Spleen (tissue), 11 donors: ENCODE data around the gene SCGB1A1. TPM values are rescaled to one million over a fixed set of nuclear protein-coding genes. Genes with fewer than 3 reads are reported as not detected.

ENCODE experiments used
- DNase-seq: peaks from one replicate; pipeline ENCODE4 v3.0.0-alpha.2; 2020
- H3K27ac ChIP-seq, 8 donors: fragments of 200-600 bp; sonication (generic) in 7 of 8; 1 replicate in 4 of 8; 2 replicates in 4 of 8; pipeline versions ENCODE4 v1.5.0 to v1.8.0; 2016 to 2021; ENCODE audit warnings: inconsistent platforms in 4 of 8, mild to moderate bottlenecking in 4 of 8, moderate library complexity in 1 of 8
- H3K27me3 ChIP-seq, 7 donors: fragments of 200-600 bp; sonication (generic) in 6 of 7; replicated peaks in 1 of 7; 1 replicate in 4 of 7; 2 replicates in 3 of 7; pipeline versions ENCODE4 v1.5.0 to v1.8.0; 2016 to 2021; ENCODE audit warnings: inconsistent platforms in 3 of 7, mild to moderate bottlenecking in 1 of 7
- H3K36me3 ChIP-seq, 6 donors: fragments of 200-600 bp; sonication (generic) in 5 of 6; 1 replicate in 4 of 6; 2 replicates in 2 of 6; pipeline versions ENCODE4 v1.5.0 to v1.8.0; 2016 to 2021; ENCODE audit warnings: inconsistent platforms in 2 of 6
- H3K4me1 ChIP-seq, 6 donors: fragments of 200-600 bp; sonication (generic) in 5 of 6; 1 replicate in 3 of 6; 2 replicates in 3 of 6; pipeline versions ENCODE4 v1.5.0 to v1.8.0; 2016 to 2021; ENCODE audit warnings: inconsistent platforms in 3 of 6
- H3K4me3 ChIP-seq, 8 donors: fragments of 200-600 bp; sonication (generic) in 7 of 8; 1 replicate in 4 of 8; 2 replicates in 4 of 8; pipeline versions ENCODE4 v1.5.0 to v1.8.0; 2016 to 2021; ENCODE audit warnings: inconsistent platforms in 4 of 8, mild to moderate bottlenecking in 4 of 8, moderate library complexity in 2 of 8
- H3K9me3 ChIP-seq, 8 donors: fragments of 200-600 bp; sonication (generic) in 7 of 8; 1 replicate in 4 of 8; 2 replicates in 4 of 8; pipeline versions ENCODE4 v1.5.0 to v1.8.0; 2016 to 2021; ENCODE audit warnings: inconsistent platforms in 4 of 8
- POLR2A ChIP-seq, 3 donors: fragments of 450-650 bp; IDR thresholded peaks; one replicate each; pipeline ENCODE4 v1.5.1; 2017; ENCODE audit warnings: antibody characterized with exemption in 3 of 3, mild to moderate bottlenecking in 1 of 3
- POLR2AphosphoS5 ChIP-seq, 3 donors: sonication (generic); formaldehyde crosslinking; IDR thresholded peaks; one replicate each; pipeline ENCODE4 v1.5.1; 2017; ENCODE audit warnings: antibody characterized with exemption in 3 of 3
- WGBS, 5 donors: extraction: QIAGEN DNeasy Blood & Tissue Kit in 3 of 5; methylation state at CpG; one replicate each; pipeline versions ENCODE4 v1.1.5 to v1.1.7; 2013 to 2018; 5-methylcytosine and 5-hydroxymethylcytosine counted together
- intact Hi-C: fragments of 100-400 bp; cut with DNase I; formaldehyde crosslinking; loops from one replicate; pipeline ENCODE4 v1.15.0; 2023; ENCODE audit warnings: low total_unique reads
- polyA plus RNA-seq, 3 donors: library from polyadenylated mRNA; stranded (reverse); fragments of 200-250 nt; gene quantifications; one replicate each; pipeline ENCODE4 v1.2.1, GENCODE V29; 2013
- total RNA-seq, 7 donors: library from RNA; depleted of rRNA in 3 of 7; stranded (reverse); fragments of >200 nt in 3 of 7; fragmentation: NEBNext Ultra II Directional in 4 of 7; extraction: Animal tissue kit (Norgen Biotek cat#: 25700) in 4 of 7; gene quantifications; one replicate each; pipeline versions ENCODE4 v1.1.0 to v1.2.1, GENCODE V29; 2016 to 2021
- TF ChIP-seq, protein P1 (sequence below), 11 experiments: fragments of 200-600 bp in 7 of 11; fragments of 450-650 bp in 4 of 11; sonication (generic) in 4 of 11; IDR thresholded peaks in 8 of 11; conservative IDR thresholded peaks in 3 of 11; 1 replicate in 7 of 11; 2 replicates in 4 of 11; pipeline versions ENCODE4 v1.4.0 to v1.8.0; 2016 to 2021; ENCODE audit warnings: antibody characterized with exemption in 11 of 11, inconsistent platforms in 4 of 11, mild to moderate bottlenecking in 1 of 11
- donor health status: healthy with polysubstance abuse.
- donor health status: DM: no; HTN: no; CAD: no; lungs with moderate emphysema.
- donor health status: DM: no; HTN: no; CAD: no.
- donor health status: Bipolar disorder and iron deficiency.
- donor health status: healthy.
- donor health status: DM: no; HTN: no; CAD: no.
- donor health status: DM: yes; HTN: yes; CAD: no.

Gene SCGB1A1
- total and polyA plus RNA-seq, 10 donors = 0.35 TPM; not detected in 9

- Histone ChIP-seq H3K4me3 (no peak overlapping the region), H3K9me3 (no peaks in the 10 kb centered on the region), H3K27me3 (no peaks in the 10 kb centered on the region), H3K27ac (no peak overlapping the region), H3K36me3 (peaks cover 0 to 12% (median 0%) of the 10 kb centered on the region in 6 donors), H3K4me1 (peaks cover 0 to 7% (median 0%) of the 10 kb centered on the region in 6 donors)
- TF ChIP-seq POLR2AphosphoS5 (IDR thresholded peaks at IDR 0.05) (no peak), POLR2A (IDR thresholded peaks at IDR 0.05) (no peak)
- TF ChIP-seq, protein P1, sequence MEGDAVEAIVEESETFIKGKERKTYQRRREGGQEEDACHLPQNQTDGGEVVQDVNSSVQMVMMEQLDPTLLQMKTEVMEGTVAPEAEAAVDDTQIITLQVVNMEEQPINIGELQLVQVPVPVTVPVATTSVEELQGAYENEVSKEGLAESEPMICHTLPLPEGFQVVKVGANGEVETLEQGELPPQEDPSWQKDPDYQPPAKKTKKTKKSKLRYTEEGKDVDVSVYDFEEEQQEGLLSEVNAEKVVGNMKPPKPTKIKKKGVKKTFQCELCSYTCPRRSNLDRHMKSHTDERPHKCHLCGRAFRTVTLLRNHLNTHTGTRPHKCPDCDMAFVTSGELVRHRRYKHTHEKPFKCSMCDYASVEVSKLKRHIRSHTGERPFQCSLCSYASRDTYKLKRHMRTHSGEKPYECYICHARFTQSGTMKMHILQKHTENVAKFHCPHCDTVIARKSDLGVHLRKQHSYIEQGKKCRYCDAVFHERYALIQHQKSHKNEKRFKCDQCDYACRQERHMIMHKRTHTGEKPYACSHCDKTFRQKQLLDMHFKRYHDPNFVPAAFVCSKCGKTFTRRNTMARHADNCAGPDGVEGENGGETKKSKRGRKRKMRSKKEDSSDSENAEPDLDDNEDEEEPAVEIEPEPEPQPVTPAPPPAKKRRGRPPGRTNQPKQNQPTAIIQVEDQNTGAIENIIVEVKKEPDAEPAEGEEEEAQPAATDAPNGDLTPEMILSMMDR (IDR thresholded peaks at IDR 0.05 in 8 of 11, conservative IDR thresholded peaks at IDR 0.05 in 3 of 11) = no peak
- 90 to 97% (median 92%) methylated on average over 3 of the region's 3 CpGs for WGBS, 5 donors
- intact Hi-C loops = no loop called here
- DNase-seq = no peak
Observed at GRCh38 chr11:62387381-62387780, 31.5 kb upstream of the SCGB1A1 start.

- H3K4me3 ChIP-seq = no peak overlapping the region
- TF ChIP-seq POLR2A (IDR thresholded peaks at IDR 0.05) (no peak), POLR2AphosphoS5 (IDR thresholded peaks at IDR 0.05) (no peak)
- TF ChIP-seq, protein P1 (IDR thresholded peaks at IDR 0.05 in 8 of 11, conservative IDR thresholded peaks at IDR 0.05 in 3 of 11) = no peak
- H3K27ac ChIP-seq = no peak overlapping the region
- no peaks in the 10 kb centered on the region for H3K9me3 ChIP-seq
- 85 to 93% (median 91%) methylated on average over 11 of the region's 11 CpGs for WGBS, 5 donors
- H3K27me3 ChIP-seq = no peaks in the 10 kb centered on the region
- DNase-seq = no peak
- intact Hi-C loops = no loop called here
- peaks cover 0 to 7% (median 0%) of the 10 kb centered on the region in 6 donors for H3K4me1 ChIP-seq
- peaks cover 0 to 12% (median 0%) of the 10 kb centered on the region in 6 donors for H3K36me3 ChIP-seq
Observed at GRCh38 chr11:62388999-62389398, 29.8 kb upstream of the SCGB1A1 start.

GRCh38 chr11:62390237-62390636, 28.6 kb upstream of the SCGB1A1 start:
- H3K9me3 ChIP-seq = no peaks in the 10 kb centered on the region
- no peak overlapping the region for H3K27ac ChIP-seq
- TF ChIP-seq POLR2AphosphoS5 (IDR thresholded peaks at IDR 0.05) = no peak
- TF ChIP-seq, protein P1 (IDR thresholded peaks at IDR 0.05 in 8 of 11, conservative IDR thresholded peaks at IDR 0.05 in 3 of 11) = no peak
- TF ChIP-seq POLR2A (IDR thresholded peaks at IDR 0.05) = no peak
- no peak overlapping the region for H3K4me3 ChIP-seq
- no peak for DNase-seq
- H3K4me1 ChIP-seq = peaks cover 0 to 15% (median 4%) of the 10 kb centered on the region in 6 donors
- H3K27me3 ChIP-seq = no peaks in the 10 kb centered on the region
- intact Hi-C loops = loop anchor here (10.0 kb wide), 2 partner anchors 305 to 475 kb away; no protein-coding TSS in a partner anchor
- WGBS, 5 donors = 38 to 80% (median 76%) methylated on average over 1 to 5 of the region's 5 CpGs
- H3K36me3 ChIP-seq = peaks cover 0 to 12% (median 0%) of the 10 kb centered on the region in 6 donors

- H3K27me3 ChIP-seq = no peaks in the 10 kb centered on the region
- TF ChIP-seq, protein P1 (IDR thresholded peaks at IDR 0.05 in 8 of 11, conservative IDR thresholded peaks at IDR 0.05 in 3 of 11) = no peak
- TF ChIP-seq POLR2A (IDR thresholded peaks at IDR 0.05) = no peak
- no peak for TF ChIP-seq POLR2AphosphoS5 (IDR thresholded peaks at IDR 0.05)
- no peaks in the 10 kb centered on the region for H3K9me3 ChIP-seq
- WGBS, 5 donors = 73 to 94% (median 91%) methylated on average over 1 of the region's 1 CpG
- peaks cover 0 to 18% (median 5%) of the 10 kb centered on the region in 6 donors for H3K4me1 ChIP-seq
- DNase-seq = no peak
- no peak overlapping the region for H3K4me3 ChIP-seq
- H3K27ac ChIP-seq = no peak overlapping the region
- intact Hi-C loops = loop anchor here (10.0 kb wide), 2 partner anchors 304 to 474 kb away; no protein-coding TSS in a partner anchor
- peaks cover 0 to 12% (median 0%) of the 10 kb centered on the region in 6 donors for H3K36me3 ChIP-seq
Observed at GRCh38 chr11:62390722-62391121, 28.1 kb upstream of the SCGB1A1 start.
